NCI-H1105 treated with DMSO at 0.1 percent for 48 hours (cell line): ENCODE measurements around the gene PTH2R.
"Not testable (repeated sequence)": the region's sequence is repeated elsewhere in the genome, so short reads cannot be mapped to it uniquely, and the experiment has no call there.

Experiments used
- DNase-seq: peaks from one replicate; lab custom pipeline; 2025; lab: John Stamatoyannopoulos, UW

Gene PTH2R

DNA sequence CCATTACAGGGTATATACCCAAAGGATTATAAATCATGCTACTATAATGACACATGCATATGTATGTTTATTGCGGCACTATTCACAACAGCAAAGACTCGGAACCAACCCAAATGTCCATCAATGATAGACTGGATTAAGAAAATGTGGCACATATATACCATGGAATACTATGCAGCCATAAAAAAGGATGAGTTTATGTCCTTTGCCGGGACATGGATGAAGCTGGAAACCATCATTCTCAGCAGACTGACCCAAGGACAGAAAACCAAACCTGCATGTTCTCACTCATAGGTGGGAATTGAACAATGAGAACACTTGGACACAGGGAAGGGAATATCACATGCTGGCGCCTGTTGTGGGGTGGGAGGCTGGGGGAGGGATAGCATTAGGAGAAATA, 9.8 kb upstream of the PTH2R start:
- not testable (repeated sequence) for DNase-seq

DNA sequence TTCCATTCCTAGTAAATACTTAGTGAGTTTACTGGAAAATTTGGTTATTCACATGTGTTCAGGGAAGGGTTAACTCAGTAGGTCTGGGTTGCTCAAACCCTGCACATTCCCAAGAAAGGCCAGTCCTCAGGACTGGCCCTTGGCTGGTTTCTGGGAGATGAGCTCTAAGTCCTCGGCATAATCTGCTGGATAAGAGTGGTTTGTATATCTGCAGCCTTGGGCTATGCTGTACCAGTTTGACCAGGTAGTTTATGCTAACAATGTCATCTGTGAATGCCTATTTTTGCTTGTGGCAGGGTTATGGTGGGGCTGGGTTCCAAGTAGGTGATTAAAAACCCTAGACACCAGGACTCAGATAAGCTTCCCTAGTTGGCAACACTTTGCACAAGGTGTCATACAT, 7.4 kb upstream of the PTH2R start:
- no peak for DNase-seq

DNA sequence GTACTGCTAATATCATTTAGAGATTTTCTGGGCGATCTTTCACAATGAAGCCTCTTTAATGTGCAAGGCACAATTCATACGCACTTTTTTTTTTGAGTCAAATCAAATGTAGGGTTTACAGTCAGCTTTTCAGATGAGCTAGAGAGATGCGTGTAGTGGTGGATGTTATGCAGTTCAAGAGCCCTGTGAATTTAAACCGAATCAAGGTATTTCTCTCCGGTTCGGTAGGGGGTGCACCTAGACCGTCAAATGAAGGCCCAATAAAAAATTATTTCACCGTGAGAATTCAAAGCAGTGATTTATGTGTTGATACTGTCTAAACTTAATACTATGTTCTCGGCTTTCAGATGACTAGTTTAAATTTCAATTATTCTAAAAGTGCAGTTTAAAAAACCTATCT, 1.1 kb downstream of the PTH2R start:
- peak; percentile 69 for DNase-seq

DNA sequence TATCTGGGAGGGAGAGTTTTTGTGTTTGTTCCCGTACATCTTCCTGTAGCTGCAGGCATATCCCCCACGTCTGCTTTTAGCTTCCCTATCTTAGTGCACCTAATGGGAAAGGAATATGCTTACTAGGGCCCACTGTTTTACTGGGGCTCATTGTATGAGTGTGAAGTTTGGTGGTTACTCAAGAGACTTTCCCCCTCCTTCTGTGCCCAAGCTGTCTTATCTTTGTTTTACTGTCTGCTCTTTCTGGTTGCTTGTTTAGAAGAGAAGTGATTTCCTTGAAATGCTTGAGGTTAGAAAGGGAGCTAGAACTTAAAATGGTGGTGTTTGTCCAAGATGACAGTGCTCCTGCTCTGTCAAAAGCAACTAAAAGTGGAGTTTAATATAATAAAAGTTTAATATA, 7.3 kb downstream of the PTH2R start:
- DNase-seq, result no peak

DNA sequence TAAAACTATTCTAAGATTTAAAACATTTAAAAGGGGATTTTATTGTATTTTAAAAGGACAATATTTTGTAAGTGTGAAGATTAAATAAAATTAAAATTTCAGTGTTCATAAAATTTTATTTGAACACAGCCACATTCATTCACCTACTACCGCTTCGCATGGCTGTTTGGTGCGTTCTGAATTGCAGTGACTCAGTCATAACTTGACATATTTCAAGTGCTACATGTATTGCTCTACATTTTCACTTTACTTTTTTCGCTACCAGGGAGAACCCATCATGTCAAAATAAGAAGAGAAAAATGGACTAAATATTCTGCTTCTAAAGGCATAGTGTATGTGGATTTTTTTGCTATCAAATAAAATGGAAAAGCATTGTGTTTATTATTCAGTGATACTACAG, 8.7 kb downstream of the PTH2R start:
- DNase-seq, result no peak

DNA sequence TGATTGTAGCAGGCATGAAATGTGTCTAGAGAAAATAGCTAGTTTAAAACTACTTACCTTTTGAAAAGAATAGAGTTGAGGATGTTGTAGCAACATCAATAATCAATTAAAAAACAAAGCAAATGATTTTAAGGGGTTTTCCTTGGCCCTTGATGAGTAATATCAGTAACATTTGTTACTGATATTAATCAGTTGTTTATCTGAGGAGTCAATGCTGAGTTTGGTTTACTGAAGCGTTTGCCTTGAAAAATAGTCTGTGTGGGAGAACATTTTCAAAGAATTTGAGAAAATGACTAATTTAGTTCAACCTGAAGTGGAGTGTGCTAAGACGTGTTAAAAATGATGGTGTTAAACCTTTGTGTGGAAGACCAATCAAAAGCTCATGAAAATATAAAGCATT, 9.3 kb downstream of the PTH2R start:
- DNase-seq, result no peak

DNA sequence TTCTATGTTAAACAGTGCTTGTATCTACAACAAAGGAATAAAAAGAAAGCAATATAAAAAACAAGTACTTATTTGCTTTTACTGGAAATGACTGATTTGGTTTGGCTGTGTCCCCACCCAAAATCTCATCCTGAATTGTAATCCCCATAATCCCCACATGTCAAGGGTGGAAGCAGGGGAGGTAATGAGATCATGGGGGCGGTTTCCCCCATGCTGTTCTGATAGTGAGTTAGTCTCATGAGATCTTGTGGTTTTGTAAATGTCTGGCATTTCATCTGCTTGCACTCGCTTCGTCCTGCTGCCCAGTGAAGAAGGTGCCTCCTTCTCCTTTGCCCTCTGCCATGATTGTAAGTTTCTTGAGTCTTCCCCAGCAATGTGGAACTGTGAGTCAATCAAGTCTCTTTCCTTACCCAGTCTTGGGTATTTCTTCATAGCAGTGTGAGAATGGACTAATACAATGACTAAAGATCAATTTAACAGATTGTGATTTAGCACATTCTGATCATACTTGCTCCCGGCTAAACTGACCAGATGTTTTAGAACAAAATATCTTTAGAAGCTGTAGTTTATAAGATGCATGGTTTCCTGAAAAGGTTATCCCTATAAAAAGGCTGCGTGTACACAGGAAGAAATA, 19.9 kb downstream of the PTH2R start:
- DNase-seq, result no peak

DNA sequence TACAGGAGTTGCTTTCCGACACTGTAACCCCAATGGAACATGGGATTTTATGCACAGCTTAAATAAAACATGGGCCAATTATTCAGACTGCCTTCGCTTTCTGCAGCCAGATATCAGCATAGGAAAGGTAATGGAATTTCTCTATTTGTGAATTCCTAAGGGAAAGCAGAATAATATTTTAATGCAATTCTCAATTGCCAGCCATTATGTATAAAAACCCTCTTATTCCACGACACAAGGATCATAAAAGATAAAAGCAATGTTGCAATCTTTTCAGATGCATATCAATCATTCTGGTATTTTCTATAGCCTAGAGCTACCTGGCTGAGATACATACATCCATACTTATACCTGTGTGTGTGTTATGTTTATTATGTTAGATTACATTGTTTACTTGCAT, 31.2 kb downstream of the PTH2R start:
- DNase-seq, result no peak

DNA sequence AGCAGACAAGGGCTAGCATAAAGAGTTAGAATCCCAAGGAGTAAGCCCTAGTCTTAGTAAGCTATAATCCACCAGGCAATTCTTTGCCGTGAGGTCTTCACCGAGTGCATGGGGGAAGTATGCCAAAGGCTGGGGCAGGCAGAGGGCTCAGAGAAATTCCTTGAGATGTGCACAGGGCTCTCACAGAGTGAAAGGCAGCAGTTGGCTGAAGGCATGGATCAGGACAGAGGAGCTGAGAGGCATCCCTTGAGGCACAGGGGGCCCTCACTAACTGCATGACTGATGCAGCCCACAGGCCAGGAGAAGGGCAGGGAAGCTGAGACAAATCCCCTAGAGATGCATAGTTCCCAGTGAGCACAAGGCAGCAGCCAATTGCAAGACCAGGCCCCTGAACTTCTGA, 34.1 kb downstream of the PTH2R start:
- no peak for DNase-seq

DNA sequence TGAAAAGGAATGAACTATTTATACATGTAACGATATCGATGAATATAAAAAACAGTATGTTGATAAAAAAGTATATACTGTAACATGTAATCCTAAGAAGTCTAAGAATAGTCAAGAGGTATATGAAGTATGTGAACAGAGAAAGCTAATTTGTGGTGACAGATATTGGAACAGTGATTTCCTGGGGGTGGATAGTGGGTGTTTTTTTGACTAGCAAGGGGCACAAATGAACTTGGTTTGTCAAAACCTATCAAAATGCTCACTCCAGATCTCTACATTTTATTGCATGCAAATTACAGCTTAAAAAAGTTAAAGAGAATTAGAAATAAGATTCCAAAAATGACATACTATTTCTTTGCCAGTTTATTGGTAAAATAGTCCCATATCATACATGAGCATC, 35.4 kb downstream of the PTH2R start:
- DNase-seq, result no peak

DNA sequence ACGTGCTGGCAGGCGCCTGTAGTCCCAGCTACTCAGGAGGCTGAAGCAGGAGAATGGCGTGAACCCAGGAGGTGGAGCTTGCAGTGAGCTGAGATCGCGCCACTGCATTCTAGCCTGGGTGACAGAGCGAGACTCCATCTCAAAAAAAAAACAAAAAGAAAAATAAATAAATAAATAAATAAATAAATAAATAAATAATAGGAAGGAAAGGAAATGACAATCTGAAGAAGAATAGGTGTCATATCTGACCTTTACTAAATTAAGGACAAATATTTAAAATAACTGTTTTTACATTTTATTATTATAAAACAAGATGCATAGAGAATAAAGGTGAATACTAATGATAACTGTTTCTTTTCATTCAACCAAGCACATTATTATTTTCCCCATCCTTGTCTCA, 40.9 kb downstream of the PTH2R start:
- not testable (repeated sequence) for DNase-seq

DNA sequence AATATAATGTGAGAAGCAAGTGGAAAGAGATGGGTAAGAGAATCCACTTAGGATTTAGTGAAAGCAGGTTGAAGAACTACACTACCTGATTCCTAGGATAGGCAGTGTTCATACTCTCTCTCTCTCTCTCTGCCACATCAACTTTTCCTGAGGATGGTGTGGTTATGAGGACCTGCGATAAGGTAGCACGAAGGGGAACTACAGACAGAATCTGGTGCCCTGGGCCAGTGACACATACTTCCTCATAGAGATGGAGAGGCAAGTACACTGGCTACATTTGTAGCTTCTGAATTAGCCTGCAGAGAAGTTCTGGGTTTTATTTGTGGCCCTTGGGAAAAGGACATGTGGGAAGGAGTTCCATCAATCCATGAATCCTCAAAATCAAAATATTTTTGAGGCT, 44.5 kb downstream of the PTH2R start:
- no peak for DNase-seq

DNA sequence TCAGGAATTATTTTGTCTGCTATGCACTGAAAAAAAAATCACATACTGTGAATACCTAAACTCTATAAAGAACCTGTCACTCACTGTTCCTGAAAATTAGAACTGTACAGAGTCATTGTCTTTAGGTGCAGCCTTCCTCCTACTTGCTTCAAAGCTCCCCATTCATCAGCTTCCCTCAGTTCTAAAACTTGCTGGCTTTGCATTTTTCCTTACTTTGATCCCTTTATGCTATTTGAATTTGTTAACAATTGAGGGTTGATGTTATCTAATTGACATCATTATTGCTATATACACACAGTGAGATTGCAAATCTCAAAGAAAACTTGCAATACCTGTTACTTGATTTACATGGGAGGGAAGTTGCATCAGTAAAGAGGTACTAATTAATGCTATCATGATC, 48.3 kb downstream of the PTH2R start:
- no peak for DNase-seq

DNA sequence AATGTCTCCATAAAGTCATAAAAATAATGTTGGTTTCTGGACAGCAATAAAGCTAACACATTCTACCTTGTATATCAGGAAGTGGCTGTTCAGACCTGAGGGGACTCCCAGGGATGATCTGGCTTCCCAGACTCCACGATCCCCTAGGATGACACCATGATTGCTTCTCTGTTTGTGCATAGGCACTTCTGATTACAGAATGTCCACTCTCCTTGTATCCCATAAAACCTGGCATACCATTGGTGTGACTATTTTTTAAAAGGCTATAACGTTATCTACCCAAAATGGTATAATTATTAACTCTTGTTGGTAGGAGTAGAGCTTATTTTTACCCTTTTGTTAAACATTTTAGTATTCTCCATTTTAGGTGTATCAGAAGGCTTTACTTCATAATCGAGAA, 57.1 kb downstream of the PTH2R start:
- no peak for DNase-seq

DNA sequence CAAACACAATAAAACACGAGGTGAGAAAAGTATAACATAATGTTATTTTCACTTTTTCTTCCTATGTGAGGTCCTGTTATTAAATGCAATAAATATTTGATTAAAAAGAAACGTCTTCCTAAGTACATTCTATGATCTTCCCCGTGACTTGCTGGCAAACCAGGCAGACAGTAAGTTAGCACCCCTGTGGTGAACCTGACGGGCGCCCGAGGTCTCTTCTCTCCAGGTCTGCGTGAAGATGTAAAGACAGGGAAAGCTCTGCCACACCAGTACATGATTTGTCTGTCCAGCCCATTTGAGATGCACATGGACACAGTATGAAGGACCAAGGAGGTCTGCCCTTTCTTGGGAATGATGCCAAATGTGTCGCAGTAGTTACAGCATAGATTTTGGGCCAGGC, 57.6 kb downstream of the PTH2R start:
- DNase-seq, result no peak

DNA sequence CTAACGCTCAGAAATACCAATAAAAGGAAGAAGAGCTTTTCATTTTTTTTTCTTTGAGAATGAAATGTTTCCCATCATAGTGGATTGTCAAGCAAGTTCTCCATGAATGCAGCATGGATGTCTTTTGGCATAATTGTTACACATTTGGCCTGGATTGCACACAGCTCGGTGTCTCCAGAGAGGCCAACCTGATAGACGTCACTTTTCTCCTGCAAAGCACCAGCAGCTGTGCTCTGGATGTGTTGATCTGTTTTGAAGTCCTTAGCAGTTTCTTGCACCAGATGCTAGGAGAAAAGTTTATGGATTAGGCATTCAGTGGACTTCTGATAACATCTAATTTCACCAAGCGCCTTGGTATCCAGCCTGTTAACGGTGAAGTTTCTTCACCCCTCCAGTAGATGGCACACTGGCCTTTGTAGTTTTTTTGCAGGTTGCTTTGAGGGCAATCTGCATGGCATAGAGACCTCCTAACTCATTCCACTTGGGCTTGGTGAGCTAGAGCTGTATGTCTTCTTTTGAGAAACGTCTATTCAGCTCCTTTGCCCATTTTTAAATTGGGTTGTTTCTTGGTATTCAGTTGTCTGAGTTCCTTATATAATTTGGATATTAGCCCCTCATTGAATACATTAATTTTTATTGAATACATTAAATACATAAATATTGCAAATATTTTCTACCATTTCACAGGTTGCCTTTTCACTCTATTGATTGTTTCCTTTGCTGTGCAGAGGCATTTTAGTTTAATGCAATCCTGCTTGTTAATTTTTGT, 59.7 kb downstream of the PTH2R start:
- DNase-seq, result peak; percentile 66

DNA sequence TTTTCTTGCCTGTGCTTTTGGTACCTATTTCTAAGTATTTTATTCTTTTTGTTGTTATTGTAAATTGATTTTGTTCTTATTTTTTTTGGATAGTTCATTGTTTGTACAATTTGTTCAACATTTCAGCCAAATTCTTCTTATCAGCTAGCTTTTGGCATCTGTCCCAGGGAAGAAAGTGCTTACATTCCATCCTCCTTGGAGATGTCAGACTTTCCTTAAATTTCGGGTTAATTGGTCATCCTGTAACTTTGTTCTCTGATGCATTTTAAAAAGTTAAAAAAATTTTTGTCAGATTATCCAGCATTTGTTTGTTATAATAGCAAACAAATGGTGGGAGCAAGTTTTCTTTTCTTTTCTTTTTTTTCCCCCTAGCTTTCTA, 60.3 kb downstream of the PTH2R start:
- DNase-seq, result no peak

DNA sequence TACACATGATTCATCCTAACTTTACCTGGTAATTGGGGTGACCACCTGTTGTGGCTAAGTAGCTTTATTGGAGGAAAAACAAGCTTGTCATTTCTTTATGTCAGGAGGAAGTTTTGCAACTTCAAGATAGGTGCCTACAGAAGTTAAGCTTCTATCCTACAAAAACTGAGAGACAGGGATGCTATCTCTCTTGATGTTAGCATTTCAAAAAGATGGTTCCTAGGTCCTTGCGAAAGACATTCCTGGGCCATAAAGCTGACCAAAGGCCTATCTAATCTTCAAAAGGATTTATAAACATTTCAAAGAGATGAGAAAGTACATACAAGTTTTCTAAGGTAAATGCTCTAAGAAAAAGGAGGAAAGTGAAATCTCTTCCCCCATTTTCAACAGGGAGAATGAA, 61.0 kb downstream of the PTH2R start:
- no peak for DNase-seq

DNA sequence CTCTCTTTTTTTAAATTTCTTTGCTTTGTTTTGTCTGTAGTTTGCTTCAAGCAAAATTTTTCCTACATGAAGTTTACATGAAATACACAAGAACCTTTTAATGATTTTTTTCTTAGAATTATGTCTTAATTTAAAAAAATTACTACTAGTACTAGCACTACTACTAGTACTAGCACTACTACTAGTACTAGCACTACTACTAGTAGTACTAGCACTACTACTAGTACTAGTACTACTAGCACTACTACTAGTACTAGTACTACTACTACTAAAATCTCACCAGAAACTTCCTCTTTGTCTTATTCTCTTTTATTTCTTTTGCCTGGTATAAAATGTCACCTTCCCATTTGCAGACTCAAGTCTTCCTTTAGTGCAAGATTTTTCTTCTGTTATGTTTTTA, 71.1 kb downstream of the PTH2R start:
- no peak for DNase-seq

DNA sequence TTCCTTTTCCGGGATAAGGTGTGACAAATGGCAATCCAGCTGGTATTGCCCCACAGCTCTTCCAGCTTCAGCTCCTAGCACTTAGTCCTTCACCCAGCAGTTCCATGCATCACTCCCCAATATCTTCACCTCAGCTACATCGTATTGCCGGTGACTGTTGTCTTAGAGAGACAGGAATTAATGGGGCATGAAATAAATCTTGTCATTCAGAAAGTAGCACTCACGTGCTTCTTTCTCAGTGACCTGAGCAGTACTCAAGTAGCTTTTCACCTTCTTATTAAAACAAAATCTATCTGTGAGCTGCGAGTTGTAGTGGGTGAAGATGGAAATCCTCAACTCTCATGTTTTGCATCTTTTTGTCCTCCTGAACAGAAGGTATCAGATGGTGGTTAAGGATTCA, 72.8 kb downstream of the PTH2R start:
- DNase-seq, result no peak

DNA sequence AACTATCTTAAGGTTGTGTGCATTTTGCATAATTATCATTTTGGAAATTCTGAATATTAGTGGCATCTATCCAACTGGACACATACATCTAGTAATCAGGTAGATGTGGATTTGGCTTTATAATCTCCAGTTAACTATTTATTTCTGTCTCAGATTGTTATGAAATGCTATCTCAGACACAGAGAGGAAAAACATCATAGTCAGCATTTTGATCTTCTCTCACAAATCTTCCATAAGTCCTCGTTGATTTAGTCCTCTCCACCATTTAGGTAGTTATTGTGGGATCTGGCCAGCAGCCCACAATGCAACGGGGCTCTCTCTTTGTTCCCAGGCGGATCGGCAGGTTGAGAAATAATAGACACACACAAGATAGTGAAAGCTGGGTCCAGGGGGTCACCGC, 75.4 kb downstream of the PTH2R start:
- DNase-seq, result not testable (repeated sequence)

DNA sequence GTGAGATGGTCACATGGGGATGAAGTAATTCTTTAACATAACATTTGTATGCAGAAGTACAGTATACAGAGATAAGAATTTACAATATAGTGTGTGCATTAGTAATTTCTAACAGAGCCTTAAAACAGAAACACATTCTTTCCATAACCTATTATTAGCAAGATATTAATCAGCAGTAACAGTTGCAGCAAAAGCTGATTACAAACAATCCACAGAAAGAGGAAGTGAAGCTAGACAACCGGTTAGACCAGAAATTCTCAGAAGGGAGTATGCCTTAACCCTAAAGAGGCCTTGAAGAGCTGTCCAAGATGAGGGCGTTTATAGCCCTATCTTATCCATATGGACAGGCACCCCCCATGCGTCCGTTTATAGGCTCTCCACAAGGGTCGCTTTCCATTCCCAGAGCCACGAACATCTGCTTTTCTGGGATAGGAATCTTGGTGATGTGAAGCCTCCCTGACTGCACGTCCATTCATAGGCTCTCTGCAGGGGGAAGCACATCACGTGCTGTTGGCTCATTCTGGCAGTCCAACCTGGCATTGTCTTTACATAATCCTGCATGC, 75.9 kb downstream of the PTH2R start:
- not testable (repeated sequence) for DNase-seq

DNA sequence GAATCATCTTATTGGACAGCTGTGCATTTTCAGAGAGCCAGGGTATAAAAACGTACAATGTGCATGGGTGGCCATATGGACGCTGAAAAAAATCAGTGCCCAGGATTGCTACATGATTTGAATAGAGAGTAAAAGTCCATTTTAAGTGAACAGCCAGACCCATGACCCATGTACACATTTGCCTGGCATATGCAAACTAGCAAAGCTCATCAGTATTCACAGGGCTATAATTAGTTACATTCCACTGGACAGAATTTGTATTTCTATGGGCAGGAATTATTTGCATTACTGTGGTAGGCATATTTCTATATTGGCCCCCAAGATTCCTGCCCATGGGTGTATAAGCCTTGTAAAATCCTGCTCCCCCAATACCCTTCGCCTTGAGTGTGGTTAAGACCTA, 78.8 kb downstream of the PTH2R start:
- no peak for DNase-seq
